IPS-11a (cell line): Measurements from ENCODE around the gene BOD1L1.

Experiments
- H3K4me3 ChIP-seq: one replicate; pipeline ENCODE4 v1.5.1; 2013; ENCODE audit warnings: low read depth, low read length, control low read depth

BOD1L1 gene

DNA sequence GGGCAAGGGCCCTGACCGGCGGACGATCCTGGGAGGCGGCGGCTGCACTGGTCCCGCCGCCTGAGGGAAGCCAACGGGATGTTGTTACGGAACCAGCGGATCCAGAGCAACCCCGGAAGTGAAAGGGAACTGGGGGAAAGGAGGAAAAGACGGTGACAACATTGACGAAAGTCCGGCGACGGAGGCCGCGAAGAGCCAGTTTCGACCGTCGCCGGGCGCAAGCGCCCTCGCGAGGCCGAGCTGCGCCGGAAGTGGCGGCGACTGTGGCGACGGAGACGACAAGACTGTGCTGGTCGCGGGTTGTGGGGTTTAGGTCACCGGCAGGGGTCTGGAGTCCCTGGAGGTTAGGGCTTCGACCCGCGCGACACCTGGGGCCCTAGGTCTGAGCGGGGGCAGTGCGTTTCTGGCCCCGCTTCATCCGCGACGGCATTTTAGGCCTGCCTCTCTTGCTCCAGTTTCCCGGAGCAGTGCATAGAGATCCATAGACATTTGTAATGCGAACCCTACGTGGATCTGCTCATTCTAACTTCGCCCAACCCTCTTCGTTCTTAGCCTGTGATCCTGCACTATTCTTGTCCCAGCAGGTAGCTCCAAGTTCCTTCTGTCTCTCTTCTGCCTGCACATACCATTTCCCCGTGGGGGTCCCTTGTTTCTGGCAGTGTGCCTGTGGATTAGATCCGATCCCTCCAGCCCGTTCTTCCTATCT is at the start of gene BOD1L1:
Gene BOD1L1, minus strand, starts transcription at position 120 of the 706 bp plus-strand sequence. CDS start 138 bp downstream, outside the sequence.
- peak within 1 kb of the TSS; percentile 99 for H3K4me3 ChIP-seq

DNA sequence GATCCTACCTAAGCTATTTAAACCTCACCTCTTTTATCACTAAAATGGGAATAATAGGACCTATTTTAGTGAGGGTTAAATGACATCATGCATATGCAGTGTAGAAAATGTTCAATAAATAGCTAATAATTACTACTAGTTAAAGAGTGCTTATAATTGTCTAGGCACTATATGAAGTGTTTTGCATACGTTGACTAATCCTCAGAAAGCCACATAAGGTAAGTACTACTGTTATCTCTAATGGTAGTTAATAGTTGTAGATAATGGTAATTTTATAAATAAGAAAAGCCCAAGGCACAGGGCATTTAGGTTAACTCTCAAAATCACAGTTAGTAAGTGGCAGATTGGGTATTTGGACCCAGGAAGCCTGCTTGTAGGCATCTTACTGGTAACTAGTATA is 47.4 kb upstream of the BOD1L1 start:
- no peak overlapping the region for H3K4me3 ChIP-seq

DNA sequence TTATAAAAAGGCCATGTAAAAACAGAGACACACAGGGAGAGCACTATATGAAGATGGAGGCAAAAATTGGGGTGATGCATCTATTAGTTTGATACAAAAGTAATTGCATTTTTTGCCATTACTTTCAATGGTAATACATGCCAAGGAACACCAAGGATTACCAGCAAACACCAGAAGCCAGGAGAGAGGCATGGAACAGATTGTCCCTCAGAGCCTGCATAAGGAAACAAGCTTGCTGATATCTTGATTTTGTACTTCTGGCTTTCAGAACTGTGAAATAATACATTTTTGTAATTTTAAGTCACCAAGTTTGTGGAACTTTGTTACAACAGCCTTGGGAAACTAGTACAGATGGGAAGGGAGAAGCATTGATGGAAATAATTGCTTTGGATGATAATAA is 45.6 kb upstream of the BOD1L1 start:
- H3K4me3 ChIP-seq, result no peak overlapping the region

DNA sequence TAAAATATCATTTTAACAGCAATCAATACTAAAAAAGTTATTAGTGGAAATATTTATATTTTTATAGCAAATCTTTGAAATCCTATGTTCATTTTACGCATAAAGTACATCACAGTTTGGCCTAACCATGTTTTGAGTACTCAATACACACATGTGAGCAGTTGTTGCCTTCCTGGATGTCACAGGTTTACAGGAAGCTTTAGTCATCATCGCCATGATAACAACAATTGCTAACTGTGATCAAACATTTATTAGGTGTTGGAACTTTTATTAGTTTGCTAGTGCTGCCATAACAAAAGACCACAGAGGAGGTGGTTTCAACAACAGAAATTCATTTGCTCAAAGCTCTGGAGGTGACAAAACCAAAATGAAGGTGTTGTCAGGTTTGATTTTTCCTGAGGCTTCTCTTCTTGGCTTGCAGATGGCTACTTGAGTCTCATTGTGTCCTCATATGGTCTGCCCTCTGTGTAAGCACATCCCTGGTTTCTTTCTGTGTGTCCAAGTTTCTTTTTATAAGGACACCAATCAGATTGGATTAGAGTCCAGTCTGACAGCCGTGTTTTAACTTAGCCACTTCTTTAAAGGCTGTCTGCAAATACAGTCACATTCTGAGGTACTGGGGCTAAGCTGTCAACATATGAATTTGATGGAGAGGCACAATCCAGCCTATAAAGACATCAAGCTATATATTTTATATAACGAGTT is 43.1 kb upstream of the BOD1L1 start:
- H3K4me3 ChIP-seq, result no peak overlapping the region

DNA sequence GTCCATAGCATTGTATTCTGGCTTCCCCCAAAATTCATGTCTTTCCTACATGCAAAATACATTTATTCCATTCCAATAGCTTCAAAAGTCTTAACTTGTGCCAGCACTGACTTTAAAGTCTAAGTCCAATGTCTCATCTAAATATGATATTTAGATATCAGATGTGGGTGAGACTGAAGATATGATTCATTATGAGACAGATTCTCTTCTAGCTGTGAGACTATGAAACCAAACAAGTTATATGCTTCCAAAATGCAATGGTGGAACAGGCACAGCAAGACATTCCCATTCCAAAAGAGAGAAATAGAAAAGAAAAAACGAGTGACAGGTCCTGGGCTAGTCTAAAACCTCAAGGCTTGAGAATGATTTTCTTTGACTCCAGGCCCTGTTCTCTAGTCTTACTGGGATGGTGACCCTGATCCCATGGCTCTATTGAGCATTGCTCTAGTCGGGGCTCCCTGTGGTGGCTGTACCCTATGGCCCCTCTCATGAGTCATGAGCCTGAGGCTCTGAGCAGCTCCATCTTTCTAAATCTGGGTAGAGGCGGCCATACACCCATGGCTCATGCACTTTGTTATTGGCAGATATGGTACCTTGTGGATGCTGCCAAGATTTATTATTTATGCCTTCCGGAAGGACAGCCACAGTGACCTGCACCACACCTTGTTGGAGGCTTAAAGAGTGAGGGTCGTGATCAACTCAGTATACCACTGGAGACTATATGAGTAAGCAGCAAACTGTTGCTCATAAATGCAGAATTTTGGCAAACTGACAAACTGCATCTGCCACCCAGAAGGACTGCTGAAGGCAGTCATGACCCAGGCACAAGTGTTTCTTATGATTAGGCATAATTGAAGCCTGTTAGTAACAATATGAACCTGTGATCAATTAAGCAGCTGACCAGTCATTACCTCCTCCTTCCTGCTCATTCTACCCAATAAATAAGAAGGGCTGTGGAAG is 38.5 kb upstream of the BOD1L1 start:
- no peak overlapping the region for H3K4me3 ChIP-seq

DNA sequence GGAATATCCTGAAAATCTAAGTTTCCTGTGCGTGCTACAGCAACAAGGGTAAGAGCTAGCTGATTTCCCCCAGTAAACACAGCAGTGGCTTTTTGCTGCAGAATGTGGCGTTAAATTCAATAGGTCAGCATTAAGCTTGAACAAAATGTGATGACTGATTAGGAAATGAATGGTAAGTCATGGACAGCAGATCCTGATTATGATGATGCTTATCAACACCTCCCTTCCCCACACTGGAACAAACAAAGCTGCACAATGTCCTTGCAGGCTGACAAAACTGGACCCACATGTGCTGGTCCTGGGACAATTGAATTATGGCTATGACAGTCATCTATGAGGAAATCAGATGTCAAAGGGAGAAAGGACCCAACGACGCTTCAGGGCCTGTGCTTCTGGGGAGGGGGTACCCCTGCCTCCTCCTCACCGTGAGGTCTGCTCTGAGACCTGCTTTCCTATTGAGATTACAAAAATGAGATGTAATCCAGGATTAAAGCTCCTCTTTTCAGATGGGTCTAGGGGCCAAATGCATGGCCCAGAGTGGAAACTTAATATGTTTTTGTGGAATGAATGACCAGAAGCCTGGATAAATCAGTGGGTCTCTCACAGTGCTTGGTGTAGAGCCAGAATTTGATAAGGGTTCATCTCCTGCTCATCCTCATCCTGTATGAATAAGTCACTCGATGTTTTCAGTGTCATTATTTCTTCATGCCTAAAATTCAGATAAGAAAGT is 32.0 kb upstream of the BOD1L1 start:
- H3K4me3 ChIP-seq, result no peak overlapping the region

DNA sequence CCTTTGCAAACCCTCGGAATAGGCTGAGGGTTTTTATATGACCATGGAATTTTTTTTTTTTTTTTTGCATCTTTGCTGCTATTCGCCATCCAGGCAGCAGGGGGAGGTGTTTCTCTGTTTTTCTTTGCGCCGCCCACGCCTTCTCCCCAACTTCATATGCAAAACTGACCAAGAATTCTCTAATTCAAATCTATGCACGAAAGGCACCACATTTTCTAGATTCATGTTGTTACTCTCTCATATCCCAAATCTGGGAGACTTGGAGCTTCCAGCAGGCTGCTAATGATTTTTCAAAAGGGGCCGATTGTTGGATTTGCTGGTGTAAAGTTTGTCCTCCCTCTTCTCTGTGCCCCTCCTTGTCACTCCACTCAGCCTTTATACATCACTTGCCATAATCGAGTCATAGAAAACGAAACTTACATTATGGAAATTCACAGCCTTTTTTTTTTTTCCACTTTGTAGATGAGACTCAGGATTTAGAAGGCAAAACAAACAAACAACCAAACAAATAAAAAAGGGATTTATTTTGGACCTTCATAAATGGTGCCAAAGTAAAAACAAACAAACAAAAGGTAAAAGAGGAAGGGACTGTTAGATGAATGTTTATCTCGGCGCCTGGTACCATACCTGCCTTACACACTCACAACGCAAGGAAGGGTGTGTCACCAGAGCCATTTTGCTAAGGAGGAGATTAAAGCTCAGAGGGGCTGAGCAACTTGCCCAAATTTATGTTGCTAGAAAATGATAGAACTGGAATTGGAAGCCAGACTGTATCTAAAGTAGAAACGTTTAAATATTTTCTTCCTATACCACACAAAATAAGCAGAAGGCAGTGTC is 29.3 kb upstream of the BOD1L1 start:
- no peak overlapping the region for H3K4me3 ChIP-seq

DNA sequence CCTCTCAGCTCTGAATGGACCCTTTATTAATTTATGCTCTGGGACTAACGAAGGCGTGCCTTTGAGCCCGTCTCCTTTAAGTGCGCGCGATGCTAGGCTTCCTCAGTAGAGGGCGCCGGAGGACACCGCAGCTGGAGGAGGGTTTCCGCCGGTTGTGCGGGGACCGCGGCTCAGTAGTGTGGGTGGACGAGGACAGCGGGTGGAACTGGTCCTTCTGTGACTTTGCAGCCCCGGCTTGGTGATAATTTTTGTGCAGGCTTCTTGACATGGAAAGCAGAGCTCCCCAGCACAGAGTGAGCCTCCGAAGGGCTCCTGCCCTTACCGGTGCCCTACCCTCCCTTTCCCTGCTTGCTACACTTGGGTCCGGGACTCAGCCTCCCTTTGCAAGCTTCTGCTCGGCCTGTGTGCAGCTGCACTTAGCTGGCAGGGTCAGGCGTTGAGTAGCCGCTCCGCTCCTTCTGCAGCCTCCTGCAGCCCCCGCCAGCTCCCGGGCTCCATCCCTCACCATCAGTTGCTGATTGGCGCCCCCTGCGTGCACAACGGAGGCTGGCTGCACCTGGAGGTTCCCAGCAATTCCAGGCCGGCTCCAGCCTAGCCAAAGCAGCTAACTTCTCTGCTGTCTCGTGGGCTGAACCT is 26.8 kb upstream of the BOD1L1 start:
- H3K4me3 ChIP-seq, result peak overlapping the region; percentile 44

DNA sequence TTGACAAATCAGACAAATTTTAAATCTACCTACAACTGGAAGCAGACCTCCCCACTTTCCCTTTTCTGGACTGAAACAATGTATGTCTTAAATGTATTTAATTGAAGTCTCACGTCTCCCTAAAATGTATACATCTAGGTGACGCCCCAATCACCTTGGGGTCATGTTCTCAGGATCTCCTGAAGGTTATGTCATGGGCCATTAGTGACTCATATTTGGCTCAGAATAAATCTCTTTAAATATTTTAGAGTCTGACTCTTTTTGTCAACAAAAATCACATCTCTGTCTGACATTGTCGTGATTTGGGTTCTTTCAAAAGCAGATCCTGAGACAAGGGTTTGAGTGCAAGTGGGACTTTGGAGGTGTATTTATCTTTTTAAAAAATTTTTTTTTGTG is 26.2 kb upstream of the BOD1L1 start:
- H3K4me3 ChIP-seq, result no peak overlapping the region

DNA sequence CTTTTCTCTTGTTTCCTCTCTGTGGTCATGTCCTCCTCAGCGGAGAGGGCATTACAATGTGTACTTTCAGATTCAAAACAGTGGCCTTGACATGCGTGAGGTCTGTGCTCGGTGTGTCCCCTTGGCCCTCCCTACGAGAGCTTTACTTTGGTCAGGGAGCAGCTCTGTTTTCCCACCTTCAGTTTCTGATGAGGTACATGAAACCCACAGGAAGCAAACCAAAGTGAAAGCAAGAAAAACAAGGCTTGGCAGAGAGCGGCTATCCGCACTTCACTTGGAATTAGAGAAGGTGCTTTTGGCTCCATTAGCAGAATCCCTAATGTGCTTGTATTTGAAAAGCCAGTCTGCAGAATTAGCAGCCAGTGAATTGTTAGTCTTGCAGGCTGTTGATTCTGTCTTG is 19.5 kb upstream of the BOD1L1 start:
- H3K4me3 ChIP-seq, result no peak overlapping the region

DNA sequence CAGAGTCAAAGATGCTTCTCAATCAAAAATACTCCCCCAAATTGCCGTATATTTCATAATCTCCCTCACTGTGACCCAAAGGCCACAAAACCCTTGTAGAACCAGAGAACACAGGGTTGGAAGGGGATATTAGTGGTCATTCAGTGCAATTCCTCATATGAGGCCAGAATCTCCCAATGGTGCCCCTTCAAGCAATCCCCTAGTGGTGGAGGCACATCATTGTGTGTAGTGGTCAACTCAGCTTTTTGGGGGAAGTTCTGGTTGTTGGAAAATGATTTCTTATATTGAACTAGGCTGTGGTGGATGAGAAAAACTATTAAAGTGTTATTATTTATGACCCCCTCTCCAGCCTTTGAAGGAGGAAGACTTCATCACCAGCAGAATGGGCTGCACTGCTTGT is 17.6 kb upstream of the BOD1L1 start:
- no peak overlapping the region for H3K4me3 ChIP-seq

DNA sequence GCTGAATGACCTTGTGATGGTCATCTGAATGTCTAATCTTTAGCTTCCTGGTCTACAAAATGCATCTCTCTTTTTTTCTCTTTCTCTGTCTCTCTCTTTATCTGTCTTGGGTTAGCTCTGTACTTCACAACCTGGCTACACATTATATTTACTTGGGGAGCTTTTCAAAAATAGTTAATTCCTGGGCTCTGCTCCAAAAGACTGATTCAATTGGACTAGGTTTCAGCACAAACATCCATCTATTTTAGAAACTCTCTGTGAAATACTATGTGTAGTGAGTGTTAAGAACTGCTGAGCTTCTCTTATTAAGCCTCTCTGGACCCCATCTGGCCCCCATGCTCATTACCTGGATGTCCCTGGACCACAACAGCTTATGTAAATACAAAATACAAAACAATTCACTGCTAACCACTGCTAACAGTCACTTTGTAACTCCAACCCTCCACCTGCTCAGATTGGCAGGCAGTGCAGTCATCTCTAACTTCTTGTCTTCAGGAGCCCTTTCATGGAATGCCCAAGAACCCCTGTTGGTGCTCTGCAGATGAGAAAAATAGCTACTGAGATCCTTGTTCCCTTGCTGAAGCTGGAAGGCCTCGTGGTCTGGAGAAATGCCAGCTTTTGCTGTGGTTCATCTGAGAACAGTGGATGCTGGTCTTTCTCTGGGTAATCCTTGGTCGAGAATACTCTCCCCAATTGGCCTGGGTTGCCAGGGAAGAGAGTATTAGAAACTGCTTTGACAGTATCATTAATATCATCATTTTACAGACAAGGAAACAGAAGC is 14.8 kb upstream of the BOD1L1 start:
- H3K4me3 ChIP-seq, result no peak overlapping the region

DNA sequence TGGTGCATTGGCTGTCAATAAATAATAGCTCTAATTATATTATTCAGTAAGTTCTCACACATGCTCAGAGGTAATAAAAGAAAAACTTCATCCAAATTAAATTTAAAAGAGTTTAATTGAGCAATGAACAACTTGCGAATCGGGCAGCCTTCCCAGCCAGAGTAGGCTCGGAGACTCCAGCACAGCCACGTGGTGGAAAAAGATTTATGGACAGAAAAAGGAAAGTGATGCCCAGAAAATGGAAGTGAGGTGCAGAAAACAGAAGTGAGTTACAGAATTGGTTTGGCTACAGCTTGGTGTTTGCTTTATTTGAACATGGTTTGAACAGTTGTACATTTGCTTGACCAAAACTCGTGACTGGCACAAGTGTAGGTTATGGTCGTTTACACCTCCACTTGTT is 13.6 kb upstream of the BOD1L1 start:
- no peak overlapping the region for H3K4me3 ChIP-seq

DNA sequence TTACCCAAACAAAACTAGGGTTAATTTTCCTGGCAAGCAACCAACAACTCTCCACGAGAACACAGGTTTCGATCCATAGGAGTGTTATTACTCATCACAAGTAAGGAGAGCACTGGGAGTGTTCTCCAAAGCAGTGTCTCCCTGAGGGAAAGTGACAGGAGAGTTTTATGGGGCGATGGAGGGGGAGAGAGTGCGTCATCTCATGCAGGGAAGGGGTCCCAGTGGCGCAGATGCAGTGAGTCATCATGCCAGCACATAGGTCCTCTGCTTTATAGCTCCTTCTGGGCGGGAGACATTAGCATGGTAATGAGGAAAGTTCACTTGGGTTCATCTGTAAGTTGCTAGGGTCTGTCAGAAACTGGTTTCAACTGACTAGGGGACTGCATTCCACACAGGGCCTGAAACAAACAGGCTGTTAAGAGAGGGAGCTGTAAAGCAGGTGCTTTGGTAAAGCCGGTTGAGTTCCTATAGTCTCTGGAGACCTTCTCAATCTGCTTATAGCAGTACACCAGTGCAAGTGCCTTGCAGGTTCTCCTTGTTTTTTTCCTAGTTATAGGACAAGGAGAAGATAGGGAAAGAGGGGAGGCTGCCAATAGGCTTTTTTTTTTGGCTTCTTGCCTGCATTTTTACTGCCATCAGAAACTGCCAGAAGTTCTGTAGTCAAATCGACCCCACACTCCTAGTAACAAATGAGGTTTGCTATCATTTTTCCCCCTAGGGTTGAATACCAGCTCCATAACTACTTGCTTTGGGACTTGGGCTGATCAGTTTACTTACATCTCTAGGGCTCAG is 12.8 kb upstream of the BOD1L1 start:
- no peak overlapping the region for H3K4me3 ChIP-seq

DNA sequence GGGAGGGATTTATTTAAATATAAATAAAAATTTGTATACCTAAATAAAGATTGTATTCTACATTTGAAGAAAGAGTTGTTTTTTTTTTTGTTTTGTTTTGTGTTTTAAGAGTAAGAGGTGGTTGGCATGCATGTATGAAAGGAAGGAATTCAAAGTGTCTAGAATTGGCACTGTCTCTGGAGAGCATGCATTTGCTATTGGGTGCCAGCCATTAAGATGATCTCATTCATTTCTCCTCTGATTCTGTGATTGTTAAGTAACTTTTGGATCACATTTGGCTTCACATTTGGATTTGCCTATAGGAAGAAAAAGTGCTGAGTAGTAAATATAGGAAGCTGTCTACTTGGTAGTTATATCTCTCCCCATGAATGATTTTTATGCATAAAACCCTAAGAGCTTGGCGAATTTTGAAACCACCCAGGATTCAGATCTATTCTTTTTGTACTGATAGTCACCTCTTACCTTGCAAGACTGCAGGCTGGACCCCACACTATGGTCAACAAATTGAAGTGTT is 7.8 kb upstream of the BOD1L1 start:
- no peak overlapping the region for H3K4me3 ChIP-seq

DNA sequence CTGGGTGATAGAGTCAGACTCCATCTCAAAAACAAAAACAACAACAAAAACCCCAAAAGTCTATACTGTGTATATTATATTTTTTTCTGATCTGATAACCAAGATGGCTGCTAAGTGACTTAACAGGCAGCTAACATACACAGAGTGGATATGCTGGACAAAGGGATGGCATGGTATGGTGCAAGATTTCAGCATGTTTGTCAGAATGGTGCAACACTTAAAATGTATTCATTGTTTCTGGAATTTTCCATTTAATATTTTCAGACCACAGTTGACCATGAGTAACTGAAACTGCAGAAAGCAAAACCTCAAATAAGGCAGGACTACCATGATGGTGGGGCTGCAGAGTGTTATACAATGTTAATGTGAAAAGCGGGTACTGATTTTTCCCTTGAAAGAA is 6.1 kb upstream of the BOD1L1 start:
- no peak overlapping the region for H3K4me3 ChIP-seq

DNA sequence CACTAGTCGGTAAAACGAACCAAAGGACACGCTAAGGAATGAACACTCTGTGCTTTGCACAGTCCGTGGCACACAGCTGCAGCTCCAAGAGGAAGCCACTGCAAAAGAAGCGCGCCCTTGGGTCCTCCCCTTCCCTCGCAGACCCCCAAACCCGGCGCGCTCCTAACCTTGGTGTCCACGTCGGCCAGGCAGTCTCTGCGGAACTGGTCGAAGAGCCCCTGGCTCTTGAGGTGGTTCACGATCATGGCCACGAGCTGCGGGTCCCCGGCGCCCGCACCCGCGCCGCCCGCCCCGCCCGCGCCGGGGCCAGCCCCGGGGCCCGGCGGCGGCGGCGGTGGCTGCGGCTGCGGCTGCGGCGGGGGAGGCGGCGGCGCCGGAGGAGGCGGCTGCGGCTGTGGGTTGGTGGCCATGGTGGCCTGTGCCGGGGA is 333 bp downstream of the BOD1L1 start:
- H3K4me3 ChIP-seq, result peak overlapping the region; percentile 99
